ENCODE data around the gene C1RL.

C1RL gene

DNA sequence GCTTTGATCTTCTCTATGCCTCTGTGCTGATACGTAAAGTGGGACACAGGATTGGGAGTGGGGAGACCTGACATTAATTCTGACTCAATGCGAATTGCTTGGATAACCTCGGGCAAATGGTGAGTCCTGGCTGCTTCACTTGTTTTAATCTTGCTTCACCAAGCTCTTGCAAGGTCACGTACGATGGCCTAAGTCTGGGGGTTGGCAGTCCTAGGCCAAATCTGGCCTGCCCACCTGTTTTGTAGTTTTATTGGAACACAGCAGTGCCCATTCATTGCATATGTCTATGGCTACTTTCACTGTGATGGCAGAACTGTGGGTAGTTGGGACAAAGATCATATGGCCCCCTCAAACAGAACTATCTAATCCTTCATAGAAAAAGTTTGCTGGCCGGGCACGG, 34.5 kb upstream of the C1RL start:
- Mint-ChIP-seq H3K27ac (no peak overlapping the region), H3K36me3 (peaks cover 58% of the 10 kb centered on the region), H3K4me1 (no peaks in the 10 kb centered on the region)

DNA sequence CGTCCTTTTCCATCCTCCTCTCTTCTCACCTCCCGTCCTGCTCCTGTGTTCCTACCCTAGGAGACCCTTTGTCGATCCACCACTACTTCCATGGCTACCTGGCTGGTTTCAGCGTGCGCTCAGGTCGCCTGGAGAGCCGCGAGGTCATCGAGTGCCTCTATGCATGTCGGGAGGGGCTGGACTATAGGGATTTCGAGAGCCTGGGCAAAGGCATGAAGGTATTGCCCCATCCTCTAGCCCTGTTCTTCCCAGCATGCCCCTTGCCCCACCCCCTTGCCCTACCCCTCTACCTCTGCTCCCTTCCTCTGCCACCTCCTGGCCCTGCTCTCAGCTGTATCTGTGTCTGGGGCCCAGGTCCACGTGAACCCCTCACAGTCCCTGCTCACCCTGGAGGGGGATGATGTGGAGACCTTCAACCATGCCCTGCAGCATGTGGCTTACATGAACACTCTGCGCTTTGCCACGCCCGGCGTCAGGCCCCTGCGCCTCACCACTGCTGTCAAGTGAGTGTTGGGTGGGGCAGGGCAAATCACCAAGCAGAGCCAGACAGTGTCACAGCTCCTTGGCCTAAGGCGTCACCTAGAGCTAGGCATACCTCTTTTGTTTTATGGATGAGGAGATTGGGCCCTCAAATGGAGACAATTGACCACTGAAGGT, 33.9 kb upstream of the C1RL start:
- H3K4me1 Mint-ChIP-seq = no peaks in the 10 kb centered on the region
- ATAC-seq = no peak
- no peak overlapping the region for H3K4me3 Mint-ChIP-seq
- peaks cover 60% of the 10 kb centered on the region for H3K36me3 Mint-ChIP-seq
- H3K27ac Mint-ChIP-seq = no peak overlapping the region
- H3K9me3 Mint-ChIP-seq = no peaks in the 10 kb centered on the region
- H3K27me3 Mint-ChIP-seq = no peaks in the 10 kb centered on the region

More for the DNA sequence above, 34.5 kb upstream of the C1RL start:
- Mint-ChIP-seq H3K27me3 (no peaks in the 10 kb centered on the region), H3K4me3 (no peak overlapping the region), H3K9me3 (no peaks in the 10 kb centered on the region)
- ATAC-seq = no peak

DNA sequence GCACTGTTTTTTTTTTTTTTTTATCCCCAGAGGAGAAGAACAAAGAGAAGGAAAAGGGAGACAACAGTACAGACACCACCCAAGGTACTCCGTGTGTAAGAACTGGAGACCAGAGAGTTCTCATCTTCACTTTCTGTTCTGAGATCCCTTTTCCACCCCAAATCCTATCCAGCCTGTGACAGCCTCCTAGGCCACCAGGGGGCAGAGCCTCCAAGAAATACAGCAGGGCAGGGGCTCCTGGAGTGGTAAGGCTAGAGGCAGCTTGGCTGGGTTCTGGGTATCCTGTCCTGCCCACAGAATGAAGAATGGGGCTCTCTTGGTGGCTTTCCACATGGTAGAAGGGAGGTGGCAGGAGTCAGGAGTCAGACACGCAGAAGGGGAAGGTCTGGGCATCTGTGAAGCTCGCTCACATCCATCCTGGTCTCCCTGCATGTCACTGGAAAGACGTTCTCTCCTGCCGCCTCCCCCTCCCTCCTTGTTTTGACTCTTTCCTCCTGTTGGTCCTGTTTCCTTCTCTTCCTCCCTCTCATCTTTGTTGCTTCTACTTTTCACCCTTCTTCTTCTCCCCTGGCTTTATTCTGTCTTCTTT, 33.1 kb upstream of the C1RL start:
- ATAC-seq = no peak
- no peaks in the 10 kb centered on the region for H3K27me3 Mint-ChIP-seq
- H3K36me3 Mint-ChIP-seq = peaks cover 65% of the 10 kb centered on the region
- H3K4me3 Mint-ChIP-seq = no peak overlapping the region
- H3K9me3 Mint-ChIP-seq = no peaks in the 10 kb centered on the region
- no peak overlapping the region for H3K27ac Mint-ChIP-seq
- H3K4me1 Mint-ChIP-seq = no peaks in the 10 kb centered on the region

DNA sequence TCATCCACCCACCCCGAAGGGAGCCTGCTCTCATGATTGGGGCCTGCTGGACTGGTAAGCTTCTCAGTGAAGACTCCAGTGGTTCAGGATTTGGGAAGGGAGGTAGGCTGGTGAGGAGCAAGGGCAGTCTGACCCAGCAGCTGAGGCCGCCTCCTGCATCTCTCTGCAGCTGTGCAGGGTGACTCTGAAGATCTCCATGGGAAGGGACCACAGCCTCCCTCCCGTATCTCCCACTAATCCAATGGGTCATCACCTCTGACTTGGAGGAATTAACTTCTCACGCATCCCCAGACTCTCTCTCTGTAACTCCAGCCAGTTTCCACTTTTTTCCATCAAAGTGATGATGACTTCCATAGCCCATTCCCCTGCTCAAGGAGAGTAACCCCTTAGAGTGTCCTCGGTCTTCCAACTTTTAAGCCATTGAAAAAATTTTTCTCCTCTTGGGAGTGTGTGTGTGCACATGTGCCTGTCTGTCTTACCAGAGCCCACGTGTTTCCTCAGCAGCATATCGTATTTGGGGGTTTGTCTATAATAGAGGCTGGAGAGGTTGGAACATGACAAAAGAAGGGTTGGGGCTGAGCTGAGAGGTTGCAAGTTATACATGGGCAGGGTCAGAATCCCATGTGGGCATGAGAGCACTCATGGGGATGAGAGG, 32.5 kb upstream of the C1RL start:
- no peaks in the 10 kb centered on the region for H3K4me1 Mint-ChIP-seq
- no peak overlapping the region for H3K27ac Mint-ChIP-seq
- H3K4me3 Mint-ChIP-seq = no peak overlapping the region
- peaks cover 68% of the 10 kb centered on the region for H3K36me3 Mint-ChIP-seq
- no peaks in the 10 kb centered on the region for H3K9me3 Mint-ChIP-seq
- ATAC-seq = no peak
- no peaks in the 10 kb centered on the region for H3K27me3 Mint-ChIP-seq

DNA sequence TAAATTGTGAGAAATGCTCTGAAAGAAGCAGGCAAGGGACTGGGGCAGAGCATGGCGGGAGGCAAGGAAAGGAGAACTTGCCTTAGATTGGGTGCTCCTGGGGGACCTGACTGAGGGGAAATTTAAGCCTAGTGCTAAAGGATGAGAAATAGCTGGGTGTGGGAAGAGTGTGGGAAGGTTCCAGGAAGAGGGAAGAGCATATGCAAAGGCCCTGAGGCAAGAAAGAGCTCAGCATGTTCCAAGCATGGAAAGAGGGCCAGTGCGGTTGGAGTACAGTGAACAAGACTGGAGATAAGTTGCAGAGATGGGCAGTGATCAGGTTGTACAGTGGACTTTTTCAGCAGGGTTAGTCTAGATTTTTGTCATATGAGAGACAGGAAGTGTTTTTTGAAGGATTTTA, 30.2 kb upstream of the C1RL start:
- Mint-ChIP-seq H3K27ac (no peak overlapping the region), H3K4me1 (no peaks in the 10 kb centered on the region), H3K9me3 (no peaks in the 10 kb centered on the region), H3K27me3 (no peaks in the 10 kb centered on the region), H3K4me3 (no peak overlapping the region), H3K36me3 (peaks cover 77% of the 10 kb centered on the region)
- ATAC-seq = no peak

DNA sequence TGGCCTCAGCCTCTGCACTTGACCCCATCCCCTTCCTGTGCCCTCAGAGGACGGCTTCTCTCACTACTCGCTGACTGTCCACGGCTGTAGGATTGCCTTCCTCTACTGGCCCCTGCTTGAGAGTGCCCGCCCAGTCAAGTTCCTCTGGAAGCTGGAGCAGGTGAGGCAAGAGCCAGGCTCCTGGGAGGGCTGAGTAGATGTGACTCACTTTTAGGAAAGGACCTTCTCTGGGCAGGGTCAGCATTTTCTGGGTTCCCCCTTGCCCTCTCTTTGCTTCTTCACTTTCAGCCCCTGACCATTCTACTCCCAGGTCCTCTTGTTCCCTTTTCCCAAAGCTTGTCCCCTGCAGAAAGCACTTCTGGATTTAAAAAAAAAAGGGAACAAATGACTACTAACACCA, 28.9 kb upstream of the C1RL start:
- Mint-ChIP-seq H3K4me3 (no peak overlapping the region), H3K27me3 (no peaks in the 10 kb centered on the region), H3K9me3 (no peaks in the 10 kb centered on the region), H3K27ac (no peak overlapping the region), H3K4me1 (peaks cover under 1% of the 10 kb centered on the region), H3K36me3 (peaks cover 74% of the 10 kb centered on the region)
- ATAC-seq = no peak

DNA sequence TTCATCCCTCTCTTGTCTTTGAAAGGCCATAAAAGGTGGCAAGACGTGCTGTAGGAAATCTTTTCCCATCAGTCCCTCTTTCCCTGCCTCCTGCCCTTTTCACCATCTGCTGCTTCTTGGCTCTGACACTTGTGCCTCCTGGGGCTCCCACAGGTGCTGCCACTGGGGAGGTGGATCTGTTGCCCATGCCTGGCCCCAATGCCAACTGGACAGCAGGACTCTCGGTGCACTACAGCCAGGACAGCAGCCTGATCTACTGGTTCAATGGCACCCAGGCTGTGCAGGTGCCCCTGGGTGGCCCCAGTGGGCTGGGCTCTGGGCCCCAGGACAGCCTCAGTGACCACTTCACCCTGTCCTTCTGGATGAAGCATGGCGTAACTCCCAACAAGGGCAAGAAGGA, 27.7 kb upstream of the C1RL start:
- Mint-ChIP-seq H3K4me1 (peaks cover 13% of the 10 kb centered on the region), H3K36me3 (peaks cover 66% of the 10 kb centered on the region), H3K4me3 (no peak overlapping the region), H3K27me3 (no peaks in the 10 kb centered on the region), H3K27ac (no peak overlapping the region), H3K9me3 (no peaks in the 10 kb centered on the region)
- ATAC-seq = no peak

DNA sequence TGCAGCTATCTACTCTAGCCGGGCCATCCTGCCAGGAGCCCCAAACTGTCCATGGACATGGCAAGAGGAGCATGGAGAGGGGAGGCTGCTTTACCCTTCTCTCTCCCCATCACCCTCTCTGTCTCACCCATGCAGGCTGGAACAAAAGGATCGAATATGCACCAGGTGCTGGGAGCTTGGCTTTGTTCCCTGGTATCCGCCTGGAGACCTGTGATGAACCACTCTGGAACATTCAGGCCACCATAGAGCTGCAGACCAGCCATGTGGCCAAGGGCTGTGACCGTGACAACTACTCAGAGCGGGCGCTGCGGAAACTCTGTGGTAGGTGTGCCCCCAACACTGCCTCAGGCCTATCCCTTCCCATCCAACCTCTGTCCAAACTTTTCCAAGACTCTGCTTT, 27.1 kb upstream of the C1RL start:
- Mint-ChIP-seq H3K4me1 (peaks cover 19% of the 10 kb centered on the region), H3K36me3 (peaks cover 60% of the 10 kb centered on the region), H3K27me3 (no peaks in the 10 kb centered on the region), H3K9me3 (no peaks in the 10 kb centered on the region), H3K27ac (no peak overlapping the region), H3K4me3 (no peak overlapping the region)
- no peak for ATAC-seq

DNA sequence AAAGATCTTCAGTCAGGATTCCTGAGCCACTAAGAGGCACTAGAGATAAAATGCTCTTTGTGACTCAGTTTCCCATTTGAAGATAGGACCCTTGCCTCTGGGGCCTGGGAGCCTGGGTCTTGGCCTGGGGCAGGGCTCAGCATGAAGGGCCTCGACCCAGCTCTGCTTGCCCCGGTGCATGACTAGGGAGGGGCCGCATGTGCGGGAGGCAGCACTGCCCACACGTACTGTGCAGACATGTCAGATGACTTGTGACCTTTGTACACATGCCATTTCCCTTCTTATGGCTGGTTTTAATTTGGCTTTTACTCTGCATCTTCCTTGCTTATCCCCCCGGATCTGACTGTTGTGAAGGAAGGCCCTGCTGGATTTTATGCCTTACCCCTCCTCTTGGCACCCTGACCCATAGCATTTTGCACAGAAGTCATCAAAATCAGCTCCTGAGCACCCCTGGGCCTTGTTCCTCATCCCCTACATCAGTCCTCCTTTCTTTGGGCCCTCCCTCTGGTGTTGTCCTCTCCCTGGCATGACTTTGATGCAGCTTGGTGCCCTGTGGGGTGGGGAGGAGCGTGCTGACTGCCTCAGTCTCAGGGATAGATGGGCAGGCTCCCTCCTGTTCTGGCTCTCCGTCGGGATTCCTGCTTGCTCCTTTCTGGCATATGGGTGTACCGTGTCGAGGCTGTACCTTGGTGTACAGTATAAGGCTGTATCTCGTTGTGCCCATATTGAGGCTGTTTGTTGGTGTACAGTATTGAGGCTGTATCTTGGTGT, 25.6 kb upstream of the C1RL start:
- Mint-ChIP-seq H3K9me3 (no peaks in the 10 kb centered on the region), H3K36me3 (peaks cover 54% of the 10 kb centered on the region), H3K4me3 (no peak overlapping the region), H3K27me3 (no peaks in the 10 kb centered on the region), H3K4me1 (peaks cover 26% of the 10 kb centered on the region), H3K27ac (no peak overlapping the region)
- ATAC-seq = no peak

DNA sequence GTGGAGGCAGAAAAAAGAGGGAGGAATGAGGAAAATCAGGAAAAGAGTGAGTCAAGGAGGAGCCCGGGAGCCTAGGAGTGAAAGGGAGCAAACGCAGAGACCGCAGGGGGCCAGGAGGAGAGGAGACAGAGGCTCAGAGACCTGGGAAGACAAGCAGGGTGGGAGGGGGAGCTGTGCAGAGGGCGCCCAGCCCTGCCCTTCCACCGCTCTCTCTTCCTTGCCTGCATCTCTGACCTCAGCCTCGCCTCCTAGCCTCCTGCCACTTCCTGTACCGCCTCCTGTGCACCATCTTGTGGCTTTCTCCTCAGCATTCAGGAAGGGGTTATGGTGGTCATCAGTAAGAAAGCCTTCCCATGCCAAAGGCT, 22.5 kb upstream of the C1RL start:
- ATAC-seq = no peak
- no peaks in the 10 kb centered on the region for H3K9me3 Mint-ChIP-seq
- H3K36me3 Mint-ChIP-seq = peaks cover 28% of the 10 kb centered on the region
- no peaks in the 10 kb centered on the region for H3K27me3 Mint-ChIP-seq
- H3K4me3 Mint-ChIP-seq = peak overlapping the region; percentile 97
- H3K27ac Mint-ChIP-seq = peak overlapping the region; percentile 83
- H3K4me1 Mint-ChIP-seq = peaks cover 37% of the 10 kb centered on the region

DNA sequence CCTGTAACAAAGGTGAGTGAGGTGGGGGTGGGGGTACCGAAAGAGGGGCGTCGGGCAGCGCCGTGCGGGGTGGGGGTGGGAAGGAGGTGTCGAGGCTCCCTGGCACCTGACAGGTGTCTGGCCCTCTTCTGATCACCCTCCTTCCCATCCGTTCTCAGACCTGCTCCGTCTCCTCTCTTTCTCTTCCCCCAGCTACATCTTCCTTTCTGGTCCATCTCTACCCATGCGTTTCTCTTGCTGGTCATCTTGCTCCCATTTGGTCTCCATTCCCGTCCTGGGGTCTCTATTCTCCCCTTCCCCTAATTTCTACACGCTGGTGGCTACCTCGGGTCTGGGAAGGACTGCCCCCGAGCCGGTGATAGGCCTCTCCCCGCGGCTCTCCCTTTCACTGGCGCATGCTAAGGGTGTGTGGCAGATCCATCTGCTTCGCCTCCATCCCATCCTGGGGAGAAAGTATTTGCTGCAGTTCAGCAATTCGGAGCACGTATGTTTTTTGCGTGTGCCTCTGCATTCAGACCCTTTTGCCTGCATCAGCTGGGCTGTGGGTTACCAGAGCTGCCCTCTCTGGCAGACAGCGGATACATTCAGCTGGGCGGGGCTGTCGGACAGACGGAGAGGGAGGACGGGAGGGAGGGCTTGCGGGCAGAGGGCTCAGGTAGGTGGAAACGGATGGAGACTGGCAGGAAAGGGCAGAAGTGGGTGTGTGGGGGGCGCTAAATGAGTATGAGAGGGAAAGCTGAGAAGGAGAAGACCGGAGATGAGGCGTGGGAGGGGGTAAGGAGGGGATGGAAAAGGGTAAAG, 21.9 kb upstream of the C1RL start:
- Mint-ChIP-seq H3K9me3 (no peaks in the 10 kb centered on the region), H3K27ac (peak overlapping the region; percentile 83), H3K36me3 (peaks cover 22% of the 10 kb centered on the region), H3K4me1 (peaks cover 37% of the 10 kb centered on the region), H3K4me3 (peak overlapping the region; percentile 97), H3K27me3 (no peaks in the 10 kb centered on the region)
- peak; percentile 65 for ATAC-seq

DNA sequence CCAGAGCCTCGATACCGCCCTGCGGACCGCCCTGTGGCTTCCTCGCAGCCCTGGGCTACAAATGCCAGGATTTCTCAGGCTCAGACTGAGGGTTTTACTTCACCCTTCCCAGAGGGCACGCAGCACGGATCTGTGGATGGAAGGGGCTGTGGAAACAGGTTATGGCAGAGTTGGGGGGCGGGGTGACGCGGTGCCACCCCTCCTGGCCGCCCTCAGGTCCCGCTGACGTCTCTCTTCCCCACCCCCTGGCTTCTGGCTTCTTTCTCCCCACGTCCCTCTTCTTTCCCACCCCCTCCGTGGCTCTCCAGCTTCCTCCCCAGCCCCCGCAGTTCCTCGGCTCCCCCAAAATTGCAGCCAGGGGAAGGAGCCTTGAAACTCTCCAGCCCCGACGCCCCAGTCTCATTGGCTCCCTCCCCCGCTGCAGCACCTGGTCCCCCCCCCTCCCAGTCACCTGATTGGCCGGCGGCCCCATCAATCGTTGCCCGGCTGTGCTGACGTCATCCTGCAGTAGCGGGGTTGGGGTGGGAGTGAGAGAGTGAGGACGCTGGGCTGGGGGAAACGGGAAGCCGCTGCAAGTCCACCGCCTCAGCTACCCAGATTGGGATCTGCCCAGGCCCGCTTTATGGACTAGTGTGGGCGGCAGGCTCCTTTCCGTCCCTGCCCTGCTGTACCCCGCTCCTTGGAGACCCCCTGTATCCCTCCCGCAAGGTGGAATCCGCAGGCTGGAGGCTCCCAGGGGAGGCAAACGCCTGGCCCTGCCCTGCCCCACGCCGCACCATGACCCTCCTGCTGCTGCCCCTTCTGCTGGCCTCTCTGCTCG, 21.1 kb upstream of the C1RL start, which contains the start of gene CLSTN3:
CLSTN3 (plus strand) TSS at position 500 of the 820 bp plus-strand sequence; CDS start at position 778, 278 bp downstream.
- no peaks in the 10 kb centered on the region for H3K9me3 Mint-ChIP-seq
- H3K4me1 Mint-ChIP-seq = peaks cover 37% of the 10 kb centered on the region
- peak; percentile 90 for ATAC-seq
- H3K27ac Mint-ChIP-seq = peak within 1 kb of the TSS; percentile 83
- H3K27me3 Mint-ChIP-seq = no peaks in the 10 kb centered on the region
- peaks cover 14% of the 10 kb centered on the region for H3K36me3 Mint-ChIP-seq
- H3K4me3 Mint-ChIP-seq = peak within 1 kb of the TSS; percentile 97

DNA sequence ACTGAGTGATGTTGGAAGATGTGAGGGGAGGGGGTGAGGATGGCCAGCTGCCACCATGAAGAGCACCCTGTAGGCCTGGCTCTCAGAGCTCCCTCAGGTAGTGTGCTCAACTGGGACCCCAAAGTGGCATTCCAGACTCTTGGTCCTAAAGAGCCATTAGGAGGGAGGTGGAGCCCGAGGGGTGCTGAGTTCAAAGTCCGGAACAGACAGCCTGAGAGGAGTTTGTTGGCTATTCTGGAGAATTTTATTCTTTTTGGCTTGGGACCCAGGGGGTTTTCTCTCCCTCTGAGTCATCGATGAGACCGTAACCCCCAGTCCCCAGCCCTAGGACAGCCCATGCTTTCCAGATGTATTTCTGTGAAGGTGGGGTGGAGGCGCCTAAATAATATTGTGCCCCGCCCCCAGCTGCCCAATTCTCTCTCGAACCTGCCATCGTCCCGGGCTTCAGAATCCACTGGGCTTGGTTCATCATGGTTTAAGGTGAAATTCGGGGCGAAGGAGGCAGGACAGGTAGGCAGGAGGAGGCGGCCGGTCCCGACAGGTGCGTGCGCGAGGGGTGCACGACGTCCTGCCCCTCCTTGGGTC, 20.4 kb upstream of the C1RL start:
- ATAC-seq = peak; percentile 44
- Mint-ChIP-seq H3K27me3 (no peaks in the 10 kb centered on the region), H3K36me3 (peaks cover 8% of the 10 kb centered on the region), H3K4me3 (peak overlapping the region; percentile 97), H3K27ac (peak overlapping the region; percentile 83), H3K9me3 (no peaks in the 10 kb centered on the region), H3K4me1 (peaks cover 37% of the 10 kb centered on the region)
